ENCODE data around the gene CRABP2. TPM values are rescaled to one million over a fixed set of nuclear protein-coding genes. Genes with fewer than 3 reads are reported as not detected.

Gene CRABP2
- total and polyA plus RNA-seq, 2 of the 13 experiments (the other 11 are each of a cell fraction or from before 2014, with no cell fraction given): 0.40 to 0.60 TPM

GRCh38 chr1:156657741-156658319, 47.6 kb downstream of the CRABP2 start (continued):
- no peak for TF ChIP-seq CBX5 (CRISPR knock-in tag; IDR thresholded peaks at IDR 0.05; ENCODE audit: borderline replicate concordance)
- TF ChIP-seq ZNF101 (CRISPR knock-in tag; IDR thresholded peaks at IDR 0.05; ENCODE audit: borderline replicate concordance, low read depth): no peak
- no peak for TF ChIP-seq EHMT2 (IDR thresholded peaks at IDR 0.05; ENCODE audit: borderline replicate concordance, low read depth, low read length)
- 0 out of 2 replicates have a peak, but pooled peaks have one; percentile 51 for TF ChIP-seq POLR2G (IDR thresholded peaks at IDR 0.05; ENCODE audit: low read depth, low read length)
- no peak for TF ChIP-seq ZNF614 (CRISPR knock-in tag; IDR thresholded peaks at IDR 0.05; ENCODE audit: borderline replicate concordance)
- TF ChIP-seq HNRNPK (IDR thresholded peaks at IDR 0.05; ENCODE audit: low read depth, low read length, poor library complexity, severe bottlenecking): peak; percentile 31
- TF ChIP-seq, protein P1, sequence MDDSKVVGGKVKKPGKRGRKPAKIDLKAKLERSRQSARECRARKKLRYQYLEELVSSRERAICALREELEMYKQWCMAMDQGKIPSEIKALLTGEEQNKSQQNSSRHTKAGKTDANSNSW (CRISPR knock-in tag; IDR thresholded peaks at IDR 0.05; ENCODE audit: borderline replicate concordance): no peak
- TF ChIP-seq TIGD3 (CRISPR knock-in tag; IDR thresholded peaks at IDR 0.05; ENCODE audit: borderline replicate concordance): no peak
- TF ChIP-seq ZNF30 (CRISPR knock-in tag; IDR thresholded peaks at IDR 0.05): no peak
- no peak for TF ChIP-seq RORA (CRISPR knock-in tag; IDR thresholded peaks at IDR 0.05)
- TF ChIP-seq NR2F1 (CRISPR knock-in tag; IDR thresholded peaks at IDR 0.05): no peak
- TF ChIP-seq ADNP (CRISPR knock-in tag; IDR thresholded peaks at IDR 0.05): no peak
- no peak for TF ChIP-seq ZNF569 (CRISPR knock-in tag; IDR thresholded peaks at IDR 0.05; ENCODE audit: borderline replicate concordance)
- peak; percentile 70; the same call in 1 of the 2 replicates for TF ChIP-seq ZNF274 (CRISPR knock-in tag; IDR thresholded peaks at IDR 0.05)
- no peak for TF ChIP-seq ZNF577 (CRISPR knock-in tag; IDR thresholded peaks at IDR 0.05; ENCODE audit: borderline replicate concordance, low read depth)
- TF ChIP-seq ZNF724P (CRISPR knock-in tag; IDR thresholded peaks at IDR 0.05; ENCODE audit: borderline replicate concordance): no peak
- TF ChIP-seq ZNF7 (CRISPR knock-in tag; IDR thresholded peaks at IDR 0.05): no peak
- TF ChIP-seq KDM2A (CRISPR knock-in tag; IDR thresholded peaks at IDR 0.05; ENCODE audit: borderline replicate concordance, low read depth): no peak
- no peak for TF ChIP-seq ZNF317 (CRISPR knock-in tag; IDR thresholded peaks at IDR 0.05)
- TF ChIP-seq SALL1 (CRISPR knock-in tag; IDR thresholded peaks at IDR 0.05): no peak
- no peak for TF ChIP-seq NFIB (CRISPR knock-in tag; IDR thresholded peaks at IDR 0.05; ENCODE audit: borderline replicate concordance)
- 0 out of 2 replicates have a peak, but pooled peaks have one; percentile 68 for TF ChIP-seq ZNF547 (CRISPR knock-in tag; IDR thresholded peaks at IDR 0.05)
- no peak for TF ChIP-seq ZNF142 (CRISPR knock-in tag; IDR thresholded peaks at IDR 0.05)
- no peak for TF ChIP-seq RXRB (CRISPR knock-in tag; IDR thresholded peaks at IDR 0.05; ENCODE audit: borderline replicate concordance)
